Activated effector memory CD4-positive, alpha-beta T cell treated with Interleukin-2 at 50 U/mL for 16 hours (primary cell): ENCODE measurements around the gene RSRP1.
"Not testable (repeated sequence)": the region's sequence is repeated elsewhere in the genome, so short reads cannot be mapped to it uniquely, and the experiment has no call there.

Source experiments
- DNase-seq: peaks from one replicate; pipeline ENCODE4 v3.0.0-alpha.2; 2020

The RSRP1 gene

GRCh38 chr1:25247024-25247828 lies at the start of gene RSRP1:
Gene RSRP1 (minus strand): TSS chr1:25247454. CDS start chr1:25246963, 491 bp downstream.
- peak; percentile 99 for DNase-seq

GRCh38 chr1:25296501-25296900 lies 49.2 kb upstream of the RSRP1 start:
- DNase-seq: not testable (repeated sequence)

GRCh38 chr1:25294889-25295826 lies 47.9 kb upstream of the RSRP1 start:
- DNase-seq: not testable (repeated sequence)

GRCh38 chr1:25293426-25293825 lies 46.2 kb upstream of the RSRP1 start:
- DNase-seq: not testable (repeated sequence)

GRCh38 chr1:25290043-25290442 lies 42.8 kb upstream of the RSRP1 start:
- DNase-seq: not testable (repeated sequence)

- not testable (repeated sequence) for DNase-seq
Measured at GRCh38 chr1:25288573-25289101, 41.4 kb upstream of the RSRP1 start.

- DNase-seq: not testable (repeated sequence)
Measured at GRCh38 chr1:25287164-25287563, 39.9 kb upstream of the RSRP1 start.

GRCh38 chr1:25285862-25286261 lies 38.6 kb upstream of the RSRP1 start:
- DNase-seq: not testable (repeated sequence)

- DNase-seq: not testable (repeated sequence)
Measured at GRCh38 chr1:25279693-25280111, 32.4 kb upstream of the RSRP1 start.

GRCh38 chr1:25278790-25279189 lies 31.5 kb upstream of the RSRP1 start:
- DNase-seq: not testable (repeated sequence)

- DNase-seq: not testable (repeated sequence)
Measured at GRCh38 chr1:25278358-25278757, 31.1 kb upstream of the RSRP1 start.

GRCh38 chr1:25277295-25277694 lies 30.0 kb upstream of the RSRP1 start:
- DNase-seq: not testable (repeated sequence)

- not testable (repeated sequence) for DNase-seq
Measured at GRCh38 chr1:25275648-25276047, 28.4 kb upstream of the RSRP1 start.

- not testable (repeated sequence) for DNase-seq
Measured at GRCh38 chr1:25272238-25272637, 25.0 kb upstream of the RSRP1 start, which contains the start of gene RHD. Gene RHD (plus strand): TSS chr1:25272509. CDS start chr1:25272548, 39 bp downstream.

GRCh38 chr1:25268143-25268760 lies 21.0 kb upstream of the RSRP1 start:
- not testable (repeated sequence) for DNase-seq

- peak; percentile 78 for DNase-seq
Measured at GRCh38 chr1:25267288-25268142, 20.3 kb upstream of the RSRP1 start.

GRCh38 chr1:25266554-25267287 lies 19.5 kb upstream of the RSRP1 start:
- DNase-seq: not testable (repeated sequence)

- DNase-seq: not testable (repeated sequence)
Measured at GRCh38 chr1:25260336-25260735, 13.1 kb upstream of the RSRP1 start.

GRCh38 chr1:25259813-25260212 lies 12.6 kb upstream of the RSRP1 start:
- DNase-seq: not testable (repeated sequence)

- DNase-seq: no peak
Measured at GRCh38 chr1:25257196-25257595, 9.9 kb upstream of the RSRP1 start.

- no peak for DNase-seq
Measured at GRCh38 chr1:25256578-25256965, 9.3 kb upstream of the RSRP1 start.
